B cell (primary cell): Measurements from ENCODE around the gene ADAMTS13. TPM values are rescaled to one million over a fixed set of nuclear protein-coding genes. Genes with fewer than 3 reads are reported as not detected.

ENCODE experiments used
- ATAC-seq: fragments of 200-7000 bp; cut with Tn5 transposase; one replicate; pipeline ENCODE4 v1.10.0; 2021; ENCODE audit warnings: low read depth, mild to moderate bottlenecking, moderate number of reproducible peaks, moderate library complexity
- CTCF ChIA-PET: fragments of 350-600 bp; sonication (Branson Sonifier 250); formaldehyde crosslinking; loops from one replicate; lab custom pipeline; 2021; ENCODE audit warnings: antibody characterized with exemption, inconsistent platforms; lab: Charles Lee
- POLR2A ChIA-PET: fragments of 350-600 bp; sonication (Branson Sonifier 250); formaldehyde crosslinking; loops from one replicate; lab custom pipeline; 2021; ENCODE audit warnings: antibody characterized with exemption; lab: Charles Lee
- DNase-seq: peaks from one replicate; pipeline ENCODE4 v3.0.0; 2013
- H2AFZ ChIP-seq: 2 replicates; pipeline ENCODE4 v1.6.1; 2012; ENCODE audit warnings: mild to moderate bottlenecking, low read depth, low read length; ENCODE audit not compliant: insufficient read depth, poor library complexity, severe bottlenecking
- H3K27ac ChIP-seq, 2 donors: 1 replicate in 1 of 2; 2 replicates in 1 of 2; pipeline ENCODE4 v1.5.1; 2012 to 2013; ENCODE audit warnings: low read length in 2 of 2, mild to moderate bottlenecking in 2 of 2, moderate library complexity in 1 of 2
- H3K27me3 ChIP-seq, 4 experiments: fragments of 200-600 bp in 1 of 4; sonication (generic) in 1 of 4; replicated peaks in 1 of 4; 1 replicate in 2 of 4; 2 replicates in 2 of 4; pipeline versions ENCODE4 v1.6.1 to v1.7.0; 2013 to 2016; ENCODE audit warnings: low read length in 3 of 4, mild to moderate bottlenecking in 2 of 4, mixed read lengths in 1 of 4, moderate library complexity in 1 of 4; ENCODE audit not compliant: insufficient read depth in 4 of 4, control insufficient read depth in 3 of 4; ENCODE audit errors: control extremely low read depth in 1 of 4
- H3K36me3 ChIP-seq, 2 experiments: replicated peaks in 1 of 2; 1 replicate in 1 of 2; 2 replicates in 1 of 2; pipeline versions ENCODE4 v1.6.1 to v1.7.1; 2013; ENCODE audit warnings: low read length in 1 of 2; ENCODE audit not compliant: insufficient read depth in 2 of 2, control insufficient read depth in 1 of 2; ENCODE audit errors: control extremely low read depth in 1 of 2, extremely low read depth in 1 of 2
- H3K4me1 ChIP-seq, 2 donors: fragments of 200-600 bp in 1 of 2; sonication (generic) in 1 of 2; 1 replicate in 1 of 2; 2 replicates in 1 of 2; pipeline versions ENCODE4 v1.5.1 to v1.6.1; 2013 to 2017; ENCODE audit warnings: low read length in 2 of 2; ENCODE audit not compliant: control insufficient read depth in 2 of 2, insufficient read depth in 2 of 2
- H3K4me2 ChIP-seq: replicated peaks from 2 replicates; pipeline ENCODE3; 2012; ENCODE audit warnings: mild to moderate bottlenecking, low read depth, low read length; ENCODE audit not compliant: poor library complexity, severe bottlenecking
- H3K4me3 ChIP-seq, 5 experiments: fragments of 200-600 bp in 1 of 5; sonication (generic) in 1 of 5; 1 replicate in 3 of 5; 2 replicates in 2 of 5; pipeline versions ENCODE4 v1.5.1 to v1.7.0; 2011 to 2016; ENCODE audit warnings: low read length in 4 of 5, mild to moderate bottlenecking in 4 of 5, low read depth in 2 of 5, control low read depth in 1 of 5, moderate library complexity in 1 of 5; ENCODE audit not compliant: insufficient read depth in 1 of 5; ENCODE audit errors: control extremely low read depth in 1 of 5, extremely low read depth in 1 of 5
- H3K79me2 ChIP-seq: fragments of 200-600 bp; sonication (generic); one replicate; pipeline ENCODE4 v1.6.0; 2016; ENCODE audit warnings: low read length; ENCODE audit not compliant: control insufficient read depth, insufficient read depth
- H3K9ac ChIP-seq: fragments of 200-600 bp; sonication (generic); 2 replicates; pipeline ENCODE4 v1.6.1; 2017; ENCODE audit warnings: mild to moderate bottlenecking, low read length, moderate library complexity
- H3K9me3 ChIP-seq, 3 donors: one replicate each; pipeline versions ENCODE4 v1.6.1 to v1.7.1; 2013; ENCODE audit warnings: low read length in 2 of 3; ENCODE audit not compliant: control insufficient read depth in 2 of 3, insufficient read depth in 1 of 3; ENCODE audit errors: control extremely low read depth in 1 of 3
- H4K20me1 ChIP-seq: 2 replicates; pipeline ENCODE4 v1.6.0; 2012; ENCODE audit warnings: mild to moderate bottlenecking, low read length; ENCODE audit not compliant: insufficient read depth, control insufficient read depth, poor library complexity, severe bottlenecking
- H3K27ac Mint-ChIP-seq: one replicate; pipeline ENCODE4 v1.8.0; 2021; ENCODE audit warnings: mixed read lengths
- H3K27me3 Mint-ChIP-seq: one replicate; pipeline ENCODE4 v1.8.0; 2021; ENCODE audit warnings: mixed read lengths
- H3K4me1 Mint-ChIP-seq: one replicate; pipeline ENCODE4 v1.8.0; 2021; ENCODE audit warnings: mixed read lengths
- H3K4me3 Mint-ChIP-seq: one replicate; pipeline ENCODE4 v1.8.0; 2021; ENCODE audit warnings: mixed read lengths
- H3K9me3 Mint-ChIP-seq: one replicate; pipeline ENCODE4 v1.8.0; 2022; ENCODE audit warnings: mixed read lengths; ENCODE audit not compliant: insufficient read depth
- CTCF ChIP-seq: fragments of 200-600 bp; IDR thresholded peaks from one replicate; pipeline ENCODE4 v1.8.0; 2022; ENCODE audit warnings: antibody characterized with exemption, mild to moderate bottlenecking
- EZH2 ChIP-seq: IDR thresholded peaks from 2 replicates; pipeline ENCODE4 v1.6.1; 2012; ENCODE audit warnings: borderline replicate concordance, low read depth, mild to moderate bottlenecking, moderate library complexity, low read length; ENCODE audit not compliant: insufficient read depth, poor library complexity, severe bottlenecking
- WGBS: methylation state at CpG from one replicate; pipeline ENCODE4 v1.1.5; 2013; ENCODE audit warnings: missing lambda C conversion rate; ENCODE audit not compliant: insufficient coverage; 5-methylcytosine and 5-hydroxymethylcytosine counted together
- intact Hi-C: fragments of 100-400 bp; cut with micrococcal nuclease; formaldehyde crosslinking; loops from one replicate; pipeline ENCODE4 v1.10.0; 2022
- polyA plus RNA-seq: library from polyadenylated mRNA; depleted of rRNA; stranded (reverse); fragments of >200 nt; gene quantifications from 2 replicates; pipeline ENCODE4 v1.2.3, GENCODE V29; 2012
- total RNA-seq, 2 donors: library from RNA; stranded (reverse); fragments of 120-200 nt in 1 of 2; gene quantifications; 1 replicate in 1 of 2; 2 replicates in 1 of 2; pipeline versions ENCODE4 v1.2.3 to v1.2.4, GENCODE V29; 2013 to 2022

Gene ADAMTS13
- total and polyA plus RNA-seq, 2 donors (not counting 1 experiment from before 2014, with no cell fraction given) = 2.5 to 5.7 TPM

- Mint-ChIP-seq H3K4me3 (no peak overlapping the region), H3K27me3 (no peaks in the 10 kb centered on the region), H3K27ac (no peak overlapping the region), H3K4me1 (peaks cover 2% of the 10 kb centered on the region), H3K9me3 (no peaks in the 10 kb centered on the region)
- no peak overlapping the region for H3K4me2 ChIP-seq
- H3K4me3 ChIP-seq = no peak overlapping the region
- DNase-seq (no peak), ATAC-seq (no peak)
- ChIA-PET POLR2A (no interaction called here), CTCF (interaction anchor here (0.6 to 4.8 kb wide), 6 partner anchors 12 to 219 kb away, joined by 3 to 34 read pairs (median 4); partner anchors contain the start of genes CACFD1 and REXO4)
- H3K4me1 ChIP-seq = peaks cover 0 to 2% of the 10 kb centered on the region in 2 donors
- H4K20me1 ChIP-seq = peaks cover 42% of the 10 kb centered on the region
- H3K36me3 ChIP-seq = peaks cover 0 to 58% of the 10 kb centered on the region in 2 experiments
- 91% methylated on average over 10 of the region's 19 CpGs for WGBS
- no peaks in the 10 kb centered on the region for H3K27me3 ChIP-seq
- TF ChIP-seq CTCF (no peak), EZH2 (no peak)
- intact Hi-C loops = loop anchor here (1.0 to 2.0 kb wide), 3 partner anchors 55 to 81 kb away; partner anchors contain the start of gene SLC2A6
- peaks cover 5% of the 10 kb centered on the region for H3K79me2 ChIP-seq
- no peak overlapping the region for H3K27ac ChIP-seq
- no peak overlapping the region for H2AFZ ChIP-seq
- H3K9me3 ChIP-seq = no peaks in the 10 kb centered on the region
- H3K9ac ChIP-seq = no peak overlapping the region
These were observed 16.4 kb upstream of the ADAMTS13 start for GRCh38 chr9:133405508-133406438.
